ENCODE data around the gene CEP295NL.
"Not testable (repeated sequence)": the region's sequence is repeated elsewhere in the genome, so short reads cannot be mapped to it uniquely, and the experiment has no call there.

CEP295NL gene

DNA sequence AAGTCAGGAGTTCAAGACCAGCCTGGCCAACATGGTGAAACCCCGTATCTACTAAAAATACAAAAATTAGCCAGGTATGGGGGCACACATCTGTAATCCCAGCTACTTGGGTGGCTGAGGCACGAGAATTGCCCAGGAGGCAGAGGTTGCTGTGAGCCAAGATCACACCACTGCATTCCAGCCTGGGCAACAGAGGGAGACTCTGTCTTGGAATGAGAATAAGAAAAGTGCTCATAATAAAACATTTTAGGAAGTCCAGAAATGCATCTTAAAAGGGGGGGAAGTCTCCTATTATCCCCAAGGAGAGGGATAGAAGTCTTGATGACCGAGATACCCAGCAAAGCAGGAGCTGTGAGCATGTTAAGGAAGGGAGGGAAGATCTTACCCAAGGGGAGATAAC lies 36.0 kb downstream of the CEP295NL start:
- DNase-seq (ENCODE audit: low read depth in 2 of 3, low spot score in 2 of 3) = not testable (repeated sequence)

DNA sequence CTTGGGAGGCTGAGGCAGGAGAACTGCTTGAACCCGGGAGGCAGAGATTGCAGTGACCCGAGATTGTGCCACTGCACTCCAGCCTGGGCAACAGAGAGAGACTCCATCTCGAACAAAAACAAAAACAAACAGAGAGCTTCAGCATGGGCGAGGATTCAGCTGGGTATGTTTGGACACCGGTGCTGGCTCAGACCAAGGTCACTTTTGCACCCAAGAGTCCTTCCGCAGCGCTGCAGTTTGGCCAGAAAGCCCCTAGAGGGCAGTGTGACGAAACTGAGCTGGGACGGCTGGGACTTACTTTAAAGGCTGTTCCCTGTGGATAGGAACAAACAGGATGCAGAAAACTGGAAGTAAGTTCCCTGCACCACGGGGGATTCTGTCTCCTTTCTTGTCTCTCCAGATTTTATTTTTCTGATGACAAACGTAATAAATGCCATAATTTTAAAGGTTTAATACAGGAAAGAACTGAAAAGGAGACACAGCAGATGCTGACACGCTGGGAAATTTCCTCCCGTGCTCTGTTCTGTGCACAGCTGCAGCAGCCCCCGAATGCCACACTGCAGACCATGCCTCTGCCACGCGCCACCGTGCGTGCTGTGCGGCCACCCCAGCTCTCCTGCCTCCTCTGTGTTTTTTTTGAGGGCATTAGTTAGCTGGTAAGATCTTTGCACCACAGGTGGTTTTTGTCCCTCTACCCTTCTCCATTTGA lies 37.2 kb downstream of the CEP295NL start:
- peak in 2 of 3 experiments; percentile 41 to 56 for DNase-seq (ENCODE audit: low read depth in 2 of 3, low spot score in 2 of 3)

DNA sequence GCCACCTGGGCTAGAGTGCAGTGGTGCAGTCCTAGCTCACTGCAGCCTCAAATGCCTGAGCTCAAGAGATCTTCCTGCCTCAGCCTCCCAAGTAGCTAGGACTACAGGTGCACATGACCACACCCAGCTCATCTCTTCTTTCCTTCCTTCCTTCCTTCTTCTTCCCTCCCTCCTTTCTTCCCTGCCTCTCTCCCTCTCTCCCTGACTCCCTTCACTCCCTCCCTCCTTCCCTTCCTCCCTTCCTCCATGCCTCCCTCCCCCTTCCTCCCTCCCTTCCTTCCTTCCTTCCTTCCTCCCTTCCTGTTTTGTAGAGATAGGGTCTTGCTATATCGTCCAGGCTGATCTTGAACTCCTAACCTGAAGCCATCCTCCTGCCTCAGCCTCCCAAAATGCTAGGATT lies 38.9 kb downstream of the CEP295NL start:
- no peak for DNase-seq (ENCODE audit: low read depth in 2 of 3, low spot score in 2 of 3)

DNA sequence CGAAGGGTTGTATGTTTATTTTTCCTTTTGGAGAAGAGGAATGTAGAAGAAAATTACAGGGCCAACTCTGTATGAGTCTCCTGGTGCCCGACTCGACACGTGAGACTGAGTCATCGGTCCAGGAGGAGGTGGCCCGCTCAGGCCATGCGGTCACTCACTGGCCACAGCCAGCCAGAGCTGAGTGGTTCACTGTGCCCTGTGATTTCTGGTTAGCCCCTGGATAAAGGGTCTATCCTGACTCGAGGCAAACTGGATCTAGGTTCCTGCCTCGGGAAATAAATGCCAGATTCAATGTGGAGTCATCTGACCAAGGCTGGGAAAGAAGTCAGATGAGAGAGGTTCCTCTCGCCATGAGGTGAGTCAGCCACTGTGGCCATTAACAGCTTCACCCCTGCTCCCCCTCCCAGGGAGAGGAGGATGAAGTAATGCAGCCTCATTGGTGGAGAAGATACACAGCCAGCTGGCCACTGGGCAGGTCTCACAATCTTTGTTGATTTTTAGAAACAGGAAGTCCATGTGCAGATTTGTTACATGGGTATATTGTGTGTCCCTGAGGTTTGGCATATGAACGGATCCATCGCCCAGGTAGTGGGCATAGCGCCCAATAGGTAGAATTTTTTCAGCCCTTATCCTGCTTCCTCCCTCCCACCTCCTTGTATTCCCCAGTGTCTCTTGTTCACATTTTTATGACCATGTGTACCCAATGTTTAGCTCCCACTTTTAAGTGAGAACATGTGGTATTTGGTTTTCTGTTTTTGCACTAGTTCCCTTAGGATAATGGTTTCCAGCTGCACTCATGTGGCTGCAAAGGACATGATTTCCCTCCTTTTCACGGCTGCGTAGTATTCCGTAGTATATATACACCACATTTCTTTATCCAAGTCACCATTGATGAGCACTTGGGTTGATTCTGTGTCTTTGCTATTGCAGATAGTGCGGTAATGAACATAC lies 40.7 kb downstream of the CEP295NL start:
- no peak for DNase-seq (ENCODE audit: low read depth in 2 of 3, low spot score in 2 of 3)

DNA sequence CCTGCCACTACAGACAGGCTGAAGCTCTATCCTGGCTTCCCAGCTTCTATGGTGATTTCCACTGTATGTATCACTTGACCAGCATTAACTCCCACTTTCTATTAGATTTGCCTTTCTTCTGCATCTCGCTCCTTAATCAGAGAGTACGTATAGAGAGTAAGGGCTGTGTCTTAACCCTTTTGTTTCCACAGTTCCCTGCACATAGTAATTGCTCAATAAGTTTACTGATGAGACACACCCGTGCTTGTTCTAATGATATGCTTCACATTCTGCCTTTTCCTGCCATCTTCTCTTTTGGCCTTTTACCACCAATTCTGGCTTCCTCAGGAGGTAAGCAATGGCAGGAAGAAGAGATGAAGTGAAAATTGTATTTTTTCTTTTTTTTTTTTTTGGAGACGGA lies 41.8 kb downstream of the CEP295NL start:
- no peak for DNase-seq (ENCODE audit: low read depth in 2 of 3, low spot score in 2 of 3)

DNA sequence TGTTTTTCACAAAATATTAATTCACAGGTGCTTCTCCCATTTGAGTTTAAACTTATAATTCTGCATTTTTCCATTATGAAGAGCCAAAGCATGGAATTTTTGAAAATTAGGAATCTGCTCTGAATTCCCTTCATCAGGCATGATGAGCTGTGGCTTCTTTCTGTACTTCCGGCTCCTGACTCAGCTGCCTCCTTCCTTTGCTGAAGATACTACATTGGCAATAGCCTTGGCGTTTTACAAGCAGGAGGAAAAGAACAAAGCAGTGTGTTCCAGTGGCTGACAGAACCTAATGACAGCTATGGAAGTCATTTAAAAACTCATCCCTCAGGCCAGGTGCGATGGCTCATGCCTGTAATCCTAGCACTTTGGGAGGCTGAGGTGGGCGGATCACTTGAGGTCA lies 44.0 kb downstream of the CEP295NL start:
- DNase-seq (ENCODE audit: low read depth in 2 of 3, low spot score in 2 of 3) = no peak

DNA sequence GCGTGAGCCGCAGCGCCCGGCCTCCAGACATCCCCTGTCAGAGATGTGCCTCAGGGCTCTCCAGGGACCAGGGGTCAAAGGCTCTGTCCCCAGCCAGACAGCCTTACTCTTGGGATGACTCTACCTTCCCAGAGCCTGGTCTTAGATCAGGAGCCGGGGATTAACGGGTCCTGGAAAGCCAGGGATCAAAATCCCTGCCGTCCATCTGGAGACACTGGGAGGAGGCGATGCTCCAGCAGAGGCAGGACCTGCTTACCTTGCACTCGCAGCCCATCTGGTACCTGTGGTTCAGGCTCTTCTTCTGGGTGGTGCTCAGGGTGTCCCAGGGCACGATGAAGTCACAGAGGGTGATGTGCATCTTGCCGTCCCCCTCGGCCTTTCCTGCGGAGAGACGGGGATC lies 45.7 kb downstream of the CEP295NL start:
- DNase-seq (ENCODE audit: low read depth in 2 of 3, low spot score in 2 of 3) = no peak

DNA sequence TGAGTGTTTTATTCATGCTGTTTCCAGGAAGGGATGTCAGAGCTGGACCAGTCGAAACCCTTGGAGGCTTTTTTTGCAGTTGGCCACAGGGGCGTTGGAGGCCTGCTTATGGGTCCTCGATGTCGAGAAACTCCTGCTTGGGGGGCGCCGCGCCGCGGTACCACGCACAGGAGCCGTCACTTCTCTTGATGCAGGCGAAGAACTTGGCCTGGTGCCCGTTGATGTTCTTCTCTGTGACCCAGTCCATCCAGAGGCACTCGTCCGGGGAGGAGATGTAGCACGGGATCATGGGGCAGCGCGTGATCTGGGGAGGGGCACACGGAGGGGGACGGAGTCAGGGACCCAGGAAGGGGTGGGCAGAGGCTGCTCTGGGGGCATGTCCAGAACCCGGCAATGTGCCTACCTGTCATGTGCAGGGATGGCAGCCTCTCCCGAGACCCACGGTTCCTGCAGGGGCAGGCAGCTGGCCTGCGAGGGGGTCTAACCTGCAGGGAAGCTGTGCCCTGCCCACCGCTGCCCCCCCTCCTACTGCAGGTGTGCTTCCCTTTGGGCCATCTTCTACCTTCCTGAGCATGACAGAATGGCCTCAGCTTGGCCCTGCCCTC lies 47.3 kb downstream of the CEP295NL start:
- no peak for DNase-seq (ENCODE audit: low read depth in 2 of 3, low spot score in 2 of 3)

DNA sequence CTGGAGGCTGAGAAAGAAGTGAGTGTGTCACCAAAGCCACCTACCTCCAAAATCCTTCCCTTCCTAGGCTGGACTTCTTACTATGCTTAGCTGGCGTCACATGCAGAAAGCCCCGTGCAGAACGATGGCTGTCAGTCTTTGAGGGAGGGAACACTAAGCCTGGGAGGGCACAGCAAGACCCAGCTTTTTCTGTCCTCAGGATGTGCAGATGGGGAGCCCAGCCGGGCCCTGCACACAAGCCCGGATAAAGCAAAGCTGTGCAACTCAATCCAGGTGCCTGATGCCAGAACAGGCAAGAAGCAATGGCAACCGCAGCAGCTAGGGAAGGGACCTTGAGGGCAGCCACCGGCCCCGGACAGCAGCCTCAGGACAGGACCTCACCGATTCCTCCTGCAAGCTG lies 48.5 kb downstream of the CEP295NL start:
- no peak for DNase-seq (ENCODE audit: low read depth in 2 of 3, low spot score in 2 of 3)

DNA sequence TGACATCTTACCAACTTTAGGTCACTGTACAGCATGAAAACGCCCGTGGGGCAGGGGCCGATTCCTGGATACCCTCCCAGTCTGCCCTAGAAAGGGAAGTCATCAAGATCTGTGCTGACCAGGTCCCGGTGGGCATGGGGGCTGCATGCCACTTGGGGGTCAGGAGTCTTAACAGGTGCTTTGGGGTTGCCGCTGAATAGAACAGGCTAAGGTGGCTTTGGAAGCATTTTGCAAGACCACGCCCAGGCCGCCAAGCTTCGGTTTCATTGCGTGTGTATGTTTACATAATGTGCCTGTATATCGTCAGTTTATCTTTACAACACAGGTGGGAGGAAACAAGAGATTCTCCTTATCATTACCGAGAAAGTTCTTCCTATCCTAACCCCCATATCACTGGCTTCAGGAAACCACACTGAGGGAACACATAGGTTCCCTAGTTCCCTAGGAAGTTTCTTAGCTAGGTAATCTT lies 49.0 kb downstream of the CEP295NL start:
- DNase-seq (ENCODE audit: low read depth in 2 of 3, low spot score in 2 of 3) = no peak

DNA sequence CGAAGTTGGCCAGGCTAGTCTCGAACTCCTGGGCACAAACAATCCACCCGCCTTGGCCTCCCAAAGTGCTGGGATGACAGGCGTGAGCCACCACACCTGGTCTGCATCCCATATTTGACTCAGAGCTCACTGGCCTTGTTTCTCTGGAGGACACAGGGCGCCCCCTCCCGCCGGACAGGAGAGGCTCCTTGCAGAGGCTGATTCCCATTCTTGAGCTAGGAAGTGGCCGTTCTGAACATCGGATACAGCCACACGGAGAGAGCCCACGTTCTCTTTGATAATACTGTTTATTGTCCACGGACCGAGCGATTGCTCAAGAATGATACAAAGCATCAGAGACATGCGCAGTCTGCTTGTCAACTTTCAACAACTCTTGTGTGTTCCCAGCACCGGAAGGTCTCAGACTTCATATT lies 50.3 kb downstream of the CEP295NL start:
- DNase-seq (ENCODE audit: low read depth in 2 of 3, low spot score in 2 of 3) = no peak

DNA sequence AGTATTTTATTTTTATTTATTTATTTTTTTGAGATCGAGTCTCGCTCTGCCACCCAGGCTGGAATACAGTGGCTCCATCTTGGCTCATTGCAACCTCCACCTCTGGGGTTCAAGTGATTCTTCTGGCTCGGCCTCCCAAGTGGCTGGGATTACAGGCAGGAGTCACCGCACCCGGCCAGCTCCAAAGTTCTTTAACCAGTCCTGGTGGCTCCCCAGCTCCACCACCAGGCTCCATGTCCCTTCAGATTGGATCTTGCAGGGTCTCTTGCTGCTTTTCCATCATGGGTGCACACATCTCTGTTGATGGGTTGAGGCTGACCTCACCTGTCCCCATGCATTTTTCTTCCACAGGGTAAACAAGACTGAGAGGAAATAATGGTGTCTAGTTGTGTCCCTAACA lies 54.0 kb downstream of the CEP295NL start:
- no peak for DNase-seq (ENCODE audit: low read depth in 2 of 3, low spot score in 2 of 3)

DNA sequence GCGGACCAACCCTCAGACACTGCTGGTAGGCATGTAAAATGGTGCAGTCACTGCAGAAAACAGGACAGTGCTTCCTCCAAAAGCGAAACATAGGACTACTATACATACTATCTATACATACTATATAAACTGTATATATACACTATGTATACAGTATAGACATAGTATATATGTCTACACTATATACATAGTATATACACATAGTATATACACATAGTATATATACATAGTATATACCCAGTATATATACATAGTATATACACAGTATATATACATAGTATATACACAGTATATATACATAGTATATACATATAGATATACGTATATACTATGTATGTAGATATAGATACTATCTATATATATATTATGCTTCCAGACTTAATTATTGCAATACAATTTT lies 55.9 kb downstream of the CEP295NL start:
- no peak for DNase-seq (ENCODE audit: low read depth in 2 of 3, low spot score in 2 of 3)

DNA sequence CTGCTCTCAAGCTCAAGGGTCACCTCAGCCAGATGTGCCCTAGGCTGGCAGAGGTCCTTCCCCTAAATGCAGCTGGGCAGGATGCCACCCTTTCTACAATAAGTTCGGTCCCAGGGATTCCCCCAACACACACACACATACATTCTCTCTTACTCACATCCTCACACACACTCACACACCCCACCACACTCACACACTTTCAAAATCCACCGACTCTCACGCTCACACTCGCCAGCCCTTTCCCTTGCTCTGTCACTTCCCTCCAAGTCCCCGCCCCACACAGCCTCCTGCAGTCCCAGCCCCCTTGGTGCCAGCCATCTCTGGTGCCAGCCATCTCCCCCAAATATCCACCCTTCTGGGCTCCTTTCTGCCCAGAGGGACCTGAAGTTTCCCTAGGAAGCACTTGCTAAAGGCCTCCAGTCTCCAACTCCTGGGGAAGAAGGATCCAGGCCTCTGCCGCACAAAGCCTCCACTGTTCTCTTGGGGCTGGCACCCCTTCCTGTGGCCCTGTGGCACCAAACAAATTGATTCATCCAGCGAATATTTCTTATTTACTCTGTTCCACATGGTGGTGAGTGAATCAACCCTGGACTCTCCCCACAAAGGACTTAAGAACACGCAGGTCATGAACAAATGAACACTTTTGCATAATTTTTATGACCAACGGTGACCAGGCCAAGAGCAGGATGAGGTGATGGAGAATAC lies 58.5 kb downstream of the CEP295NL start:
- DNase-seq (ENCODE audit: low read depth in 2 of 3, low spot score in 2 of 3) = no peak

DNA sequence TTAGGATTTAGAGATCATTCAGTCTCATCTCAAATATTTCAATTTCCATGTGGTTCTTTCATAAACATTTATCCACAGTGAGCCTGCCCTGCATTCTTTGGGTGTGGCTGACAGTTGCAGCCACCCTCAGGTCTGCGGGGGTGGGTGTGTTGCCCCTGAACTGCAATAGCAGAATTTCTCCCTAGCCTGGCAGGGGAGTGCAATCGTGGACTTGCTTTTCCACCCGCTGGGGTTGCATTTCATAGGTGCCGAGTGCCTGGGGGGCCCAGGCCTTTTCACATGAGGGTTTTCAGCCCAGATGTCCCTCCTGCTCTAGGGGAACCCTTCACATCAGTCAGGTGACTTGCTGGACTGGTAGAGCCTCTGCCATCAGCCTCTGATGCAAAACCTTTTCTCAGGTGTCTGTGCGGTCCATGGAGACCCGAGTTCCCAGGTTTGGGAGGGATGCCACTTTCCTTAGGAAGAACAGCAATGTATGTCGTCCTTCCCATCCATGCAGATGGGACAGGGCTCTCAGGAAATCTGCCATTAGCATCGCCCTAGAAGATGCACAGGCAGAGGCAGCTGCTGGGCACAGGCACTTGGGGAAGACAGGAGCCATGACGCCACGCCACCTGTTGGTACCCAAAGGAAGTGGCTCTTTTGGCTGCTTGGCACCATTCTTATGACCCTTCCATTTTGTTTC lies 60.0 kb downstream of the CEP295NL start:
- peak in 1 of 3 experiments; percentile 20 for DNase-seq (ENCODE audit: low read depth in 2 of 3, low spot score in 2 of 3)

DNA sequence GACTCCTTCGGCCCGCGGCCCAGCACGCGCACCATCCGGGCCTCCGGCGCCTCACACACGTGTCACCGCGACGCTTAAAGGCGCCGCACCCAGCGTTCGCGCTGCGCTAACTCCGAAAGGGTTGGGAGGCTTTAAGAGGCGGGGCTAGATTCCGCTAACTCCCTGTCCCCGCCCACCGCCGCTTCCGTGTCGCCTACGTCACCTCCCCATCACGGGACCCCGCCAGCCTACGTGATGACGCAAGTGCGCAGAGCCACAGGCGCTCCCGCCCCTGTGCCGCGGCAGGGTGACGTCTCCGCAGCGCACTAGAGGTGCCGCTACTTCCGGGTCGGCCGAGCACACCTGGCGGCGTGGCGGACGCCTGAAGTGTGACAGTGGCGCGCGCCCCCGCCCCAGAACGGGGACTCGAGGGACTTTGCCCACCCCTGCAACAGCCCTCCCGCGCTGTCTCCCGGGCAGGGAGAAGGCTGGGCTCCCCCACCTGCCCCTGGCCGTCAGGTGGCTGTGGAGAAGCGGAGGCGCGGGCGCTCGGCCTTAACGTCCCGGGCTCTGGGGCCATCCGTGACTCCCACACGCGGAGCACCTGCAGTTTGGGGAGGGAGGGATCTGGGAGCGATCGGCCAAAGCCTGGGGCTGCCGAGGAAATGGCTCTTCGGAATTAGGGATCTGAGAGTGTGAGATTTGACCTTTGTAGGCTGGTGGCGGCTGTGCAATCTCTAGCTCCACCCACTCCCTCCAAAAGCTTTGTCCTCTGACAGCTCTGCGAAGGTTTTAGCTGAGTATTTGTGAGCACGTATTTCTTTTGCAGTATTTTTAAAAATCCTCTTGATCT lies 62.0 kb downstream of the CEP295NL start, which contains the start of gene USP36:
USP36 (minus strand) TSS at position 35 of the 832 bp plus-strand sequence. CDS start 4,451 bp downstream, outside the sequence.
- DNase-seq (ENCODE audit: low read depth in 2 of 3, low spot score in 2 of 3) = peak; percentile 95 to 99 (median 99)
